DMS79 (cell line): ENCODE measurements around the gene ATP2B3.

Experiments used
- DNase-seq: peaks from one replicate; lab custom pipeline; 2025; lab: John Stamatoyannopoulos, UW

Gene ATP2B3

DNA sequence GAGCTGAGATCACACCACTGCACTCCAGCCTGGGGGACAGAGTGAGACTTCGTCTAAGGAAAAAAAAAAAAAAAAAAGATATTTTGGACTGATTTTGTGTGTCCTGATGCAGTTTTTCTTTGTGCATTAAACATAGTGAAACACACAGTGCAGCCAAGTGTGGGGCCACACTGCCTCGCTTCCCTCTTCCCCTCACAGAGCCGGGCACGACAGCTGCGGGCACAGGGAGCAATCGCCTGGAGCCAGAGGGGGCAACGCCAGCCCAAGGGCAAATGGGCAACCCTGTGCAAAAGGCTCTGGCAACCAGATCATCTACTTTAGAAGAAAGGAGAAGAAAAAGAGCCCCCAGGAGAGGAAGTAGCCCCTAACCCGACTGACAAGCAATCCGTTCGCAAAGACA is 95.0 kb downstream of the ATP2B3 start:
- no peak for DNase-seq

DNA sequence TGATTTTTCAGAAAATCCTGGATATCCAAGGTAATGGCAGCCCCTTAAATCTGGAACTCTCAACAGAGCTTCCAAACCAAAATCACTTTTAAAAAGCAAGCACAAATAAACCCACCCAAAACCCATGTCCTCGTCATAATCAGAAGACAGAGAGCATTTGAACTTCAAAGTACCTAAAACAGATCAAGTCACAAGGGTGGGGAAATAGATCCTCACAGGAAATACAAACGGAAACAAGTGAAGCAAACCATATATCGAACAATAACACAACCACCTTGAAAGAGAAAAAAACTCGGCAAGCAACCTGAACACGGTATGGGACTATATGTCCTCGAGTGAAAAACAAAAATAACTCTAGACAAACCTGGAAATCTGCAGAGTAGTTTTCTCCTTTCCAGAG is 97.4 kb downstream of the ATP2B3 start:
- DNase-seq: no peak

DNA sequence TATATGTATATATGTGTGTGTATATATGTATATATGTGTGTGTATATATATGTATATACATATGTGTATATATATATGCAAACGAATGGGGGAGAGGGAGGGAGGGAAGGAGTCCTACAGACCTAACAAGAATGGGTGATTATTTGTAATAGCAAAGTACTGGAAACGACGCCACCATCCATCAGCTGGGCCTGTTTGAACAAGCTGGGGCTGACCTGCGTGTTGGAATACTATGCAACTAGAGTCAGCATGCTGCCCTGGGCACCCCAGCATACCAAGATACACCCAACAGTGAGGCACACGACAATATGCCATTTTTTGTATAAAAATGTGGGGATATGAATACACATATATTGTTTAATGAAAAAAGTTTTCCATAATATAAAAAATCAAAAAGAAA is 103.1 kb downstream of the ATP2B3 start:
- no peak for DNase-seq

DNA sequence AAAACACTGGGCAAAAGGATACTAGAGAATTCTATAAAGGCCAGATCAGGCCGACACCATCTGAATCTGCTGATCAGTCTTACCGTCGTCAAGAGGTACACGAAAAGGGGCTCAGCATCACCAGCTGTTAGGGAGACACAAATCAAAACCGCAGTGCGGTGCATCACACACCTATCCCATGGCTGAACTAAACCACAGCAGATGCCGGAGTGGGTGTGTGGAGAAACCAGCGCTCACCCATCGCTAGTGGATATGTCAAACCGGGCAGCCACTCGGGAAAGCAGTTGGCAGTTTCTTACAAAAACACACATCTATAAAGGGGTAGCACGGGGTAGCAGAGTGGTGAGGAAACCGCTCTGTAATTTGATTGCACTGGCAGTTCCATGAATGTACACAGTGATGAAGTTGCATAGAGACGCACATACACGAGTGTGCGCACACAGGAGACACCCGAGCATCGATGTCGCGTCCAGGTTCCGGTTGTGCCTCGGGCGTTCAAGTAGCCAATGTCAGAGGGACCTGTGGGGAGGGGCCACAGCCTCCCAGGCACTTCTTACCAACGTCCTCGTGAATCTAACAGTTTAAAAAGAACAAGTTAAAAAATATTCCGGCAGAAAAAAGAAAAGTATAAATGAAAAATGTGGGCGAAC is 104.6 kb downstream of the ATP2B3 start:
- no peak for DNase-seq

DNA sequence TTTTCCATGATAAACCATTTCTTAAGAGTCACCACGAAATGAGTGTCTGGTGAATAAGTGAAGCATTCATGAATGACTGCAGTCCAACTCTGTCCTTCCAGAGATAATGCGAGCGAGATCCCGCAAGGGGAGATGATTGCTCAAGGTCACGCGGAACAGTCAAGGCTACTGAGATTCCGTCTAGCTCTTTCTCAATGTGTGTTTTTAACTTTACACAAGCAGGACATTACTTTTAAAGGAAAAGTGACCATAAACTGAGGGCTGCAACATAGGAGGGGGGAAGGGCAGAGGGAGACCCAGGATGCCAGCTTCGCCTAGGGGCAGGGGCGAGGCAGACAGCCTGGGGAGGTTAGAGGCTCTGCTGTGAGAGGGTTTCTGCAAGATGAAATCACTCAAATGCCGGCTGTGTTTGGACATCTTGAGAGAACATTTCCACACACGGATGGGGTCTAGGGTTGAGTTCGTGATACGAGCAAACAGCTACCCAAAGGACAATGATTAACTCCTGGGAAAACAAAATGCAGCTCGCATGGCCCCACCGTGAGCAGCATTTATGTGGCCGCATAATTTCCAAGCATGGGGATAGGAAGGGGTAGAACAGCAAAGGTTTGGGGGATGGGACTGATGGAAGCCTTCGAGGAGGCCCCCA is 105.3 kb downstream of the ATP2B3 start:
- DNase-seq: no peak

- no peak for DNase-seq
Observed at GRCh38 chrX:153623310-153624029, 106.0 kb downstream of the ATP2B3 start.

DNA sequence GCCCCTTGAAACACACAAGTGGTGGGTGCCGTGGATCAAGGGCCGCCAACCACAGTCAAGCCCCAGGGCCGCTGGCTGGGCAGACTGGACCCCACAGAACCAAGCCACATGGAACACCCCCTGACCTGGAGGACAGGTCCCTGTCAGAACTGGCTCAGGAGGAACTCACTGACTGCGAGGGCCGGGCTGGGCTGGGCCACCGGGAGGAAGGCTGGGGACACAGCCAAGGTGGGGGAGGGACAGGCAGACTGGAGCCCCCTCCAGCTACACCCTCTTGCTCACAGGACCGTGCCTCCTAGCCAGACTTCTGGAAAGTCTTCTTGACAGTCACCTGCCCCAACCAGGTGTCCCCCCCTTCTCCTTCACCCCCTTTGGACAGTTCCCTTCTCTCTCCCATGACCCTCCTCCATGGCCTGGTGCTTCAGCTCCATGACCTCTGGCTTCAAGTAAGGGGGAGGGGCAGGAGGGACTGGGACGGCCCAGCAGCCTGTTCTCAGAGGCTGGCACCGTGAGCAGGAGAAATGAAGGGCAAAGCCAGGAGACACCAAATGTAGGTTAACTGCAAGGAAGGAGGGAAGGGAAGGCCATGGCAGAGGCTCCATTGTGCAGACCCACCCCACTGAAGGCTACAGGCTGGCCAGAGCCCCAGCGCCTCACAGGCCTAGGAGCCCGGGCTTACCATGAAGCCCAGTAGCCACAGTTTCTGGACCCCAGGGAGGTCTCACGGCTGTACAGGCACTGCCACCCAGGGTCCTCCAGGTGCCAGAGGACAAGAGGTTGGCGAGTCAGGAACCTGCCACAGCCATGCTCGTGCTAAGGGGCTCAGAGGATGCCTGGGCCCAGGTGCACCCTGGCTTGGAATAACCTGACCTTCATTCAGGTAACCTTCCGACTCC is 107.0 kb downstream of the ATP2B3 start:
- DNase-seq: no peak

- DNase-seq: no peak
Observed at GRCh38 chrX:153625271-153626024, 108.0 kb downstream of the ATP2B3 start.

DNA sequence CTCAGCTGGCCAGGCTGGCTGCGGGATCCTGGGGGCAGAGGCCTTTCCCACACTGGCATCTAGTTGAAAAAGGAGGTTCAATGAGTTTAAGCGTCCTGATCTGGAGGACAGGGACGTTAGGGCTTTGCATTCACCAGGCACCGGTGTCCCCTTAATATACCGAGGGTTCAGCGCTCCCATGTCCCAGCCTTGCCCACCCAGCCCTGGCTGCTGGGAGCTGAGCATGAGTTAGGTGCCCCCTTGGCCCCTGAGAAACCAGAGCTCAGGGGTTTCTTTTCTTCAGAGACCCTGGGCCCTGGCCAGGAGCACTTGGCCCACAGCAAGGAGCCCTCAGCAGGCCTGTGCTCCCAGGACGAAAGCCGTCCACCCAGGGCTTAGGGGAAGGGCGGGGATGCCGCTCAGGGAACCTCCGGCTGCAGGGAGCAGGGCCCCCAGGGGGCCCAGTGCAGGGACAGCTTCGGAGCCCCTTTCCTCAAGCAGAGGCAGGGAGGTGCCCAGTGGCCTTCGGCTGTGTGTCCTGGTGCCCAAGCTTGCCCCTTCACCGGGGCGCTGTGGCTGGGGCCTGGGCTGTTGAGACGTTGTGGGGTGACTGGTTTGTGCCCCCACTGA is 108.7 kb downstream of the ATP2B3 start:
- no peak for DNase-seq

DNA sequence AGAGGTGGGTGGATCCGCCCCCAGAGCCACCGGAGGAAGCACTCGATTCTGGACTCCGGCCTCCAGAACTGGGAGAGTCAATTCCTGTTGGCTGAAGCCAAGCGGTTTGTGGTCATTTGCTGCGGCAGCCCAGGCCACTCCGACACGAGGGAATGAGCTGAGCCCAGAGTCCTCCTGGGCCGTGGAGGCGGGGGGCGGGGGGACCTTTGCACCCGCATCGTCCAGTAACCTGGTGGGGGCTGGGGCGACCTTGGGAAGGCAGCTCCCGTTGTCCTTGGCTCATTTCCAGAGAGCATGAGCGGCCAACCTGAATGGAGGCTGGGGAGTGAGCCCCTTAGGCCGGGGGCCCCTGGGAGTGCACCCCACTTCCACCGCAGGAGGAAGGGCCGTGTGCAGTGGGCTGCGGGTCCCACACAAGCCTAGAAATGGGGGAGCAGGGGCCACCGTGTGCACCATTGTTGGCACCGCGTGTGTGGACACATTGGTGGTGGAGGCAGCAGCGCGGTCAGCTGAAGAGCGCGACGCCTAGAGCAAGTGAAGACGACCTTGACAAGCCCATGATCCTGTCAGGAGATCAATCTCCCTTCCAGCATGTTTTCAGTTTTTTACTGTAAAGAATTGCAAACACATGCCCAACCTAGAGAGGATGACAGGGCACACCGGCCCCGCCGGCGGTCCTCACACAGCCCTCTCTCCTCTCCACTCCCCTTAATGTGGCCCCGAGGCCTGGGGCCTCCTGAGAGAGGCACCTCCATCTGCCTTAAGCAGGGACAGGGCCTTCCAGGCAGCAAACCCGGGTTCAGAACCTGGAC is 109.6 kb downstream of the ATP2B3 start:
- DNase-seq: no peak

- DNase-seq: no peak
Observed at GRCh38 chrX:153627675-153628111, 110.3 kb downstream of the ATP2B3 start.

- DNase-seq: peak; percentile 41
Observed at GRCh38 chrX:153628129-153628528, 110.7 kb downstream of the ATP2B3 start.

- no peak for DNase-seq
Observed at GRCh38 chrX:153628665-153629064, 111.2 kb downstream of the ATP2B3 start.

DNA sequence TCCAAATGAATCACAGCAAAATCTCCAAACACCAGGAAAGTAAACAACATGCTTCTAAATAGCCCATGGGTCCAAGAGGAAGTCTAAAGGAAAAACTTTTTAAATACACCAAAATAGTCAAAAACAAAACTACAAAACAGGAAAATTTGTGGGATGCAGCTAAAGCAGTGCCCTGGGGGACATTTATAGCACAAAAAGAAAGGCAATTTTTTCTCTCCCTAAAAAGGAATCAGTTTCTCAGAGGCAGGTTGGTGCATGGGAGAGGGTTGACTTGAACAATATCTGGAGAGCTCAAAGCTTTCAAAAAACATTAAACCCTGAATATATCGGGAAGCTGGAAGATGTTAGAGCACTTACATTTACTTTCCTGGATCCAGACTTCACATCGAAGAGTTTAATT is 113.9 kb downstream of the ATP2B3 start:
- no peak for DNase-seq

GRCh38 chrX:153631907-153632594 is 114.6 kb downstream of the ATP2B3 start:
- DNase-seq: no peak
